ACHN (cell line): Measurements from ENCODE around the gene MAP2K5.

Source experiments
- DNase-seq: peaks from one replicate; pipeline ENCODE4 v3.0.0-alpha.2; 2015
- in situ Hi-C: cut with HindIII; loops from 2 replicates; pipeline ENCODE4 v1.10.0; 2017; ENCODE audit warnings: low sequenced_read_pairs, low pct_ligation_motif_present, low pct_unique_long_range_greater_than_20kb

Gene MAP2K5

DNA sequence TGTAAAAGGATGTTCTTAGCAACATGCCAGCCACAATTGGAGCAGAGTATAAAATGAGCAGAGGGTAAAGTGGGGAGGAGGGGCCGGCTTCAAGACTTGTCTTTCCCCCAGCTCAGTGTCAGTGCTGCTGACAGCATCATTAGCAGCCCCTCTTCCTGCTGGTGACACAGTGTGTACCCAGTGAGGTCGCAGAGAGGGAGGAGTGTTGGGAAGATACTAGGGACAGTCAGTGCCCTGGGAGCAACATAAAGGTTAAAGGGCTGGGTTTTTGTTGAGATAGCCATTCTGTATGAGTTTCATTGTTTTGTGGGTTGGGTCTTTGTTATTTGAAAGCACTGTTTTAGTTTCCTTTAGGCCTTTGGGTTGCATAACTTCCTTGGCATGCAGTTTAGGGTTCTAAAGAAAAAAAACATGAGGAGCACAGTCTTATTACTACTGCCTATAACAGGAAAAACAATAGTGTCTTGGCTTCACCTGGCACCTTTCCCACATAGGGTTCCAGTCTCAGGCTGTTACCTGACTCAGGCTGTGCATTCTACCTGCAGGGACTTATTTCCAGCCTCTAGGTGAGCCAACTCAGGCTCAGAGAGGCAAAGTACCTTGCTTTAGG is 188.7 kb downstream of the MAP2K5 start:
- in situ Hi-C loops, result no loop called here
- DNase-seq, result no peak

DNA sequence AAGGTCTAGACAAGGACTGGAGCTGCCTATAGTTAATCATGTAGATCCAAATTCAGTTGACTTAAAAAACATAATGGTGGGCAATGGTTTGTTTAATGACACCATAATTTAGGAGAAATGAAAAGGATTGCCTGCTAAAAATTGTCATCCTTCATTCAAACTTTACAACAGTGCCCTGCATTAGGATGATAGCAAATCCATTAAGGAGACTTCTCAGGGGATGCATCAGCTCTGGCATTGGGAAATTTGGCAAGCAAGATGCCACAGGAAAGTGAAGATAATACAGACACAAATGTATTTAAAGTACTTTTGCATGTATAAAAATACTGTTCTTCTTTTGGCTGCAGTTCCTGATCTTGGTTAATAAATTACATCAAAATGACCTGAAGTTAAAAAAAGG is 189.7 kb downstream of the MAP2K5 start:
- in situ Hi-C loops, result no loop called here
- no peak for DNase-seq

DNA sequence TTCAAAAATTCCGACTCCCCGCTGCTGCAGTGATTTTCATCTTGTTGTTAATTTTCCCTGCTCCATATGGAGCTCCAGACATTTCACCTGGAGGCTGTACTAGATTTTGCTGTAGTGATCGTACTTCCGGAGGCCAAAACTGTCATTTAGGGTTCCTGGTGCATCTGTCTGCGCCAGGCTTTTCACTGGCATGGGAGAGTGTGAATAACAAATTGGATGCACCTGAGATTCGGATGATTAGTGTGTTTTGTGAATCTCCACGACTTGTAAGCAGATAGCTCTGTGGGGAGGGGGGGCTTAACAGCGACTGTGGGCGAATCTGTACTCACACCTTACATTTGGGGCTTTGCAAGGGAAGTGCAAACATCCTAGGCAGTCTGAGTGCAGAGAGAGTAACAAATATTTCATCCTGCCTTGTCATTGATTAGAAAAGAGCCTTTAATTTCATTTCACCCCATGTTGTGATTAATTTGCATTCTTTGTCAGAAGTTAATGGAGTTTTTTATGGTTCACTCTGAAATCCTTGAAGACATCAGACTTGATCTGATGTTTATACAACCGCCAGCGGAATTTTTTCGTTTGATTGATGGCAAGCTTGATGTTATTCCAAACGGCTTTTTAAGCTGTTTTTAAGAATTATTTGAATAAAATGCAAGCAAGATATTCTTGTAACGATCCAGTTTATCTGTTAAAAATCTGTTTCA is 190.3 kb downstream of the MAP2K5 start:
- DNase-seq, result no peak
- in situ Hi-C loops, result no loop called here

DNA sequence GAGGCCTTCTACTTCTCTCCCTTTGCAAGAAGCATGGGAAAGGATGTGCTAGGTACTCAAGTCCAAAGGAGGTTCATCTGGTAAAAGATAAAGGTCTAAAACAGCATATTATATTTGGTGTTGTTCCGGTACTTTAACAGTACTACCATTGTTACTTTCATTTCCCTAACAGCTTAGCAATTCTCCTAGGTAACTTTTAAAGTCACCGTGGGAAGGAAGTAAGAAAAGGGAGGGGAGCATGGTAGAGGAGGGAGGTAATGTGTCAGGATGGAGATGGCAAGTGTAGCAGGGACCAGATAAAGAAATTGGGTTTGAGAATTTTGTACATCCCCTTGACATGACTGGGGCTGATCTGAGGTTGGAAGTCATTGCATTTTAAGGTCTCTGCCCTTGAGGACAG is 193.4 kb downstream of the MAP2K5 start:
- in situ Hi-C loops, result no loop called here
- no peak for DNase-seq

DNA sequence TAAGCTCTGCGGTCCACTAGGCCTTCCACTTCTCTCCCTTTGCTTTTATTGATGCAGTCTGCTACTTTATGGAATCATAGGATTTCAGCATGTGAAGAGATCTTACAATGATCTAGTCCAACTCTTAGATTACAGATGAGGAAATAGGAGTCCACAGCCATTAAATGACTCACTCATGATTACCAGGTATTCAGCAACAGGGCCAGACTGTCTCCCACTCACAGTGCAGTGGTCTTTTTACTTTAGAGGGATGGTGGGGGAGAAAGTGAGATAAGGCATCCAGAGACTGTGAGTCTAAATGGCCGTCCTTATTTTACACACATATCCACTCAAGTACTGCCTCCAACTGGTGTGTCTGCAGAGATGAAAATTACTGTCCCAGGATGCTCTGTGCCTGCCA is 194.3 kb downstream of the MAP2K5 start:
- in situ Hi-C loops, result no loop called here
- DNase-seq, result no peak

DNA sequence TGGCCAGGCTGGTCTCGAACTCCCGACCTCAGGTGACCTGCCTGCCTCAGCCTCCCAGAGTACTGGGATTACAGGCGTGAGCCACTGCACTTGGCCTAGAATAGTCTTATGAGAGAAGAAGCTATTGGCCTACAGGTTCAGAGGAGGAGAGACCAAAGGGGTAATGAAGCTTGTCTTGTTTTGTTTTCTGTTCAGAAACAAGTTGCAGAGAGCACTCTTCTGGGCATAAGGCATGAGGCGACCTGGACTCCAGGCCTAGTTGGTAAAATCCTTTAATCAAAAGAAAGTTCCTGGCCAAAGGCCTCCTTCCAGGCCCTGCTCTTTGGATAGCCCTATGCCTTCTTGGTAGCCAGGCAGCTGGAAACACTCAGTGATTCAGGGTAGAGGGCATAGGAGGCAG is 195.6 kb downstream of the MAP2K5 start:
- in situ Hi-C loops, result no loop called here
- DNase-seq, result no peak

DNA sequence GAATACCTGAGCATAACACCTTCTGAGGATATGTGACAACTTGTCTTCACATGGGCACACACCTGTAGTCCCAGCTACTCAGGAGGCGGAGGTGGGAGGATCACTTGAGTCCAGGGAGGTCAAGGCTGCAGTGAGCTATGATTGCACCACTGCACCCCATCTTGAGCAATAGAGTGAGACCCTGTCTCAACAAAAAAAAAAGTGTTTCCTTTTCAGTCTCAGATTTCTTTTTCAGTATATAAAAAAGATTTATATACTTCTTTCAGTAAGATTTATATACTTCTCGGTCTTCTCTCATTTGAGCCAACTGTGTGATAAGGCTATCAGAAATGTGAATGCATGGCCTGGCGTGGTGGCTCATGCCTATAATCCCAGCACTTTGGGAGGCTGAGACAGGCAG is 197.9 kb downstream of the MAP2K5 start:
- in situ Hi-C loops, result no loop called here
- DNase-seq, result no peak

DNA sequence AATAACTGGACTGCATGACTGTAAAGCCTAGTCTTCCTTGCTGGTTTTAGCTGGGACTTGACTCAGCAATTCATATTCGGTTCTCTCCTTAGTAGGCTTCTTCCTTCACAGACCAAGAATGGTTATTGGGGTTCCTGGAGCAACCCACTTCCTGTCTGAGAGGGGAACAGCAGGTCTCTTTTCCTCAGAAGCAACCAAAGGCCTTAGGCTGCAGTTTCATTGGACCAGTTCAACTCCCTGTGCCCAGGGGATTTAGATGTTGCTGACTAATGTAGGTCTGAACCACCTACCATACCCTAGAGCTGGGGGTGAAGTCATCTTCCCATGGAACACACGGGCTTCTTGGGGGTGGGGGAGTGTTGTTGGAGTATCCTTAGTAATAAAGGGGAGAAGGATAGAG is 198.8 kb downstream of the MAP2K5 start:
- in situ Hi-C loops, result no loop called here
- DNase-seq, result no peak

DNA sequence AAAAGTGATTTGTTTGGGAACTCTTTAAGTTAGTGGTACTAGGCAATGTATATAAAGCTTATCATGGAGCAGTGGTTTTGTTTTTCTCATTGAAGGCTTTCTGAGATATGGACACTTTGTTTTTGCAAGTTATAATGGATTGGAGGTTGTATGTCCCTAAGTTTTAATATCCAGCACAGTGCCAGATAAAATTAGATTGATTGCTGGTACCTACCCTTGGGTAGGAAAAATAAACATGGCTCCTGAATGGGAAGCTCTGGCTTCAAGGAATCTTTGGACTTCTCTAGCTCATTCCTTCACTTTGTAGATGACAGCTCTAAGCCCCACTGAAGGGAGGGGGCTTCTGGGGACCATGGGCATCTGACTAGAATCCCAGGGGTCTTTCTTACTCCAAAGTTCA is 201.1 kb downstream of the MAP2K5 start:
- no peak for DNase-seq
- in situ Hi-C loops, result no loop called here

DNA sequence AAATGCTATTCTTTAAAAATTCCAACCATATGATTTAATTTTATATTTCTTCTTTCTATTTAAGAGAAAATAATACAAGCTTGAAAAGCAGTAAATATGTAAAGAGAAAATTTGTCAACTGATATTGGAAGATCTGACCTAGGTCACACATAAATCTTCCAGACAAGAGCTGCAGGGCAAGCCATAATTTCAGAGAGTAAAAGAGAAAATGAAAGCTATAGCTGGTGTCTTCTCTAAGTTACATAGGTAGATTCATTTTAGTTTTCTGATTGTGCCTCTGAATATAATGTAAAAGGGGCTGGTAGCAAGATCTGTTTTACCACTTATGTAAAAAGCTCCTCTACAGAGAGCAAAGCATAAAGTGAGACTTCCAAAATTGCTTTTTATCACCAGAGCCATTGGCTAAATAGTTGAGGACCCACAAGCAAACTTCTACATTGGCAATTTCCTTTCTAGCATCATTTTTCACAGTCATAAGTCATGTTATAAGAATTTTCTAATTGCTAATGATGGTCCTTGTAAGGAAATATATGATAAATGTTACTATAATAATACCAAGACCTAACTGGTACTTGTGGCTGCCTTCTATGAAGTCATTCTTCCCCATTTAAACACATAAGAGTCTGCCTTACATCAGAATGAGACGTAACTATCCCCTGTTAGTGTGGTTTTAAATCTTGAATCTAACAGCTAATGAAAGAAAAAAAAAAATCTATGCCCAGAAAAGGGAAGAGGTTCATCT is 202.0 kb downstream of the MAP2K5 start:
- no peak for DNase-seq
- in situ Hi-C loops, result no loop called here

DNA sequence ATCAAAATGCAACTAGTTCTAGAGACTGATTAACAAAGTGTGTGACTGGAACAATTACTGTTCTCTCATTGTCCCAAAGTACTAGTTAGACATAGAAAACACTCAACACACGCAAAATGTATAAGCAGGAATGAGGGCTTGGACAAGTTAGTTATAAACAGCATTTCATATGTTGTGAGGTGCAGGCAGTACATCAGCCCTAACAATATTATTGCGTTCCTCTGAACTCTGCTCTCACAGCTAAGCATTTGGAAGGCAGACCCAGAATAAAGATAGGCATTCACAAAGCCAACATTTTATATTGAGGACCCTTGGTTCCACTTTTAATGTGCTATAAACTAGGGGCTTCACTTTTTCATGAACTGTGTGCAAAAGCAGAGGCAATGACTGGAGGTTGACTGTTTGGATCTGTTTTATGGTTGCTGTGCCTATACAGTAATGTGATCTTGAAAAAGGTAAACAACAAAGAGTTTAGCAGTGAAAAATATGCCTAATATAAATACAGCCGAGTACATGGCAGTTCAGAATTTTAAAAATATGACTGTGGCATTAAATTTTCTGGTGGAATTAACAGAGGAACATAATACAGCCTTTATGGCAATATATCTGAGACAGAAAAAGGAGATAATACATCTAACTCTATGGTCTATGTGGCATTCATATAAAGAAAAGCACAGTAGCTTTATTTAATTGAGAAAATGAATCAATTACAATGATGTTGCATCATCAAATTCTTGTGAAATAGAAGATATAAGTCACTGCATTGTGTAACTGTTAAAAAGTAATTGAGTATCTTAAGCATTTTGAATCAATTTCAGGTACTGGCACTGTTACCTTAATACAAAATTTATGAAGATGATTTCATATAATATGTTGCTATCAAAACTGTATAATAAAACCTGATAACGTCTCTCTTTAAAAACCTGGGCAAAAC is 202.8 kb downstream of the MAP2K5 start:
- DNase-seq, result no peak
- in situ Hi-C loops, result no loop called here

DNA sequence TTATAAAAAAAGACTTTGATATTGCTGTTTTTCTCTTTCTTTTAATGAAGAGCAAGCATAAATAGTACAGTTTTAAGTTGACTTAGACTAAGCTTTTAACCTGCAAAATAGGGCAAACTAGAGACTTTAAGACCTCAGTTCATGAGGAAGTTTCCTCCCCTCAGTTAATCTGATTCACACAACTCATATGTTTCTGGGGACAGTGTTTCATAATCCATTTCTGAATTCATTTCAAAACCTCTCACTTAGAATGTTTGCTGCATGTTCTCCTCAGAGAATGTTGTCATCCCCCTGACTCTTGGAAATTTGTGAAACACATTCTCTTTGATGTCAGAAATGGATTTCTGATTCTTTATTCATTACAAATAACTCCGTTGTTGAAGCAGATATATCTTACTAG is 203.5 kb downstream of the MAP2K5 start:
- in situ Hi-C loops, result no loop called here
- DNase-seq, result no peak

DNA sequence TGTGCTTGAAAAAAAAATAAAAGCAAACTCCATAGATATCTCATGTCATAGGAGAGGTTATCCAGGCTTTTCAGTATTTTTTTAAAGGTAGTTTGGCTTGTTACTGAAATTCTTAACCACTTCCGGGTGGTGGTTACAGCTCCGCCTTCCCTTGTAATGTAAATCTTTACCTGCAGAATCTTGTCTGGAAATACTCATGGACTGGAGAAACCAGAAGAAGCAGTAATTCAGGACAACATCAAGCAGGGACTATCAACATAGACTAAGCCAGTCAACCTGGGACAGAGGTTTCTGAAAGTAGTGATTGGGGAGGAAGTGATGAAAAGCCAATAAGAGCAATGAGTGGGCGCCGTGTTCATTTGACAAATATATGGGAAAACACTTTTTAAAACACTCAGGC is 203.9 kb downstream of the MAP2K5 start:
- no peak for DNase-seq
- in situ Hi-C loops, result no loop called here

DNA sequence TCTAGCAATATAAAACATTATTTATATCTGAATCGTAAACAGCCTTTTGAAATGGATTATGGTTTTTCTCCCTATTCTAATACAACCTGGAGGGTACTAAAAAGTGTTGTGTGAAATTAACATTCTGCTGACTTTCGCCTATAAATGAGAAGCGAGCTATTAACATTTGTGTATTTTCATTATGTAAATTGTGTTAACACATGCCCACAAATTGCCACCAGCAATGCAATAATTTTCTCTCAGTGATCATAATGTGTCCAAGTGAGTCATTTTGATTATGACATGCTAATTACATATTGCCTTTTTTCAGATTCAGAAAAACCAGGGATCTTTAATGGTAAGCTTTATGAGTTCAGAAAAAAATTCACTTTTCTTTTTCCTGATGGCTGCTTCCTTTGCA is 205.4 kb downstream of the MAP2K5 start:
- in situ Hi-C loops, result no loop called here
- no peak for DNase-seq

DNA sequence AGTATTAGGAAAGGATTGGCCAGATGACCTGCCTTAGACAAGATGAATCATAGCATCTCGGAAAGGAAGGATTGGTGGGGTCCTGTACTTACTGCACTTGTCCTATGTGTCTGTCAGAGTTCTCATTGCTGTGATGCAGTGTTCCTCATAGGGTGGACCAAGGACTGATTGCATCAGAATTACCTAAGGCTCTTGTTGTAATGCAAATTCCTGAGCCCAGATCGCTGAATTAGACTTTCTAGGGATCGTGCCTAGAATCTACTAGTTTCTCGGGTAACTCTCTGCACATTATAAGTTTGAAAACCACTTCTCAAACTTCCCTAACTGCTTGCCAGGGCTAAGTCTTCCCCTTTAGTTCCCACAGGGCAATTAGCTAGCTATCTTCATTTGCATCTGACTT is 207.9 kb downstream of the MAP2K5 start:
- in situ Hi-C loops, result no loop called here
- DNase-seq, result no peak

DNA sequence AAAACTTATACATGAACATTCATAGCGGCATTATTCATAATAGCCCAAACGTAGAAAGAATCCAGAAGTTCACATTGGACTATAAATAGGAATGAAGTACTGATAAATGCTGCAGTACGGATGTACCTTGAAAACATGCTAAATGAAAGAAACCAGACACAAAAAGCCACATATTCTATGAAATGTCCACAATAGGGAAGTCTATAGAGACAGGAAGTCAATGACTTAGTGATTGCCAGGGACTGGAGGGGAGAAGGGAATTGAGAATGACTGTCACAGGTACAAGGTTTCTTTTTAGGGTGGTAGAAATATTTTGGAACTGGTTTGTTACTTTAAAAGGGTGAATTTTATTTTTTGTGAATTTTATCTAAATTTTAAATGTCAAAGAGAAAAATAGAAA is 211.4 kb downstream of the MAP2K5 start:
- no peak for DNase-seq
- in situ Hi-C loops, result no loop called here

DNA sequence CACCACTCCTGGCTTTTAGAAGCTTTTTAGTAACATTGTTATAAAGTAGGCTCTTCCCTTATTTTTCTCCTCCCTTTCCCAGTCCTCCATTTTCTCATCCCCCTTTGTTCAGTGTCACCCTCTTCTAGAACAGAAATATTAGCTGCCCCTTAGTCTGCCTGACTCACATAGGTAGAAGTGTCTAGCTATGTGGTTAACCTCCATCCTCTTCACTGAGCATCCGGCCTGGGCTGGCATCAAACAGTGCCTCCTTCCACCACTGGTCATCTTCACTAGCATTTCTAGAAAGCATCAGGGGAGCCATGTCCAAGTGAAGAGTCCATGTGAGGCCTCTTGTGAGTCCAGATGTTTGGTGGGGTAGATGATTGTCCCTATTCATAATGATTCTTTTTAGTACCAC is 212.8 kb downstream of the MAP2K5 start:
- no peak for DNase-seq

DNA sequence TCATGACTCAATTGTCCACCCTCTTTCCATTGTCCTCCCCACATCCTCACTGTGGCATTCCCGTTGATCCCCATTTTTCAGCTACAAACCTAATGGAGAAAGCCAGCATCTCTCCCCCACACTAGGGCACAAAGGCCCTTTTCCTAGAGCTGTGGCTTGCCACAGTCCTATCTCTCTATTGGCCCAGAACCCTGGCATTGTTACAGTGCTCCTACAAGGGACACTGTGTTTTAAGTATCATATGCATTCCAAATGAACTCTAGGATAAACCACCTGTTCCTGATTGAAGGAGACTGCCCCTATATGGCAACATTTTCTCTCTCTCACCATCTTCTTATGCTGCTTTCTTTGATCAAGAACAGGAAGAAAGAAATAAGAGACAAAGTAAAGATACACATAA is 213.4 kb downstream of the MAP2K5 start:
- DNase-seq, result no peak
- in situ Hi-C loops, result no loop called here

More for the DNA sequence above, 212.8 kb downstream of the MAP2K5 start:
- in situ Hi-C loops, result no loop called here
